ENCODE data around the gene CCDC97. TPM values are rescaled to one million over a fixed set of nuclear protein-coding genes. Genes with fewer than 3 reads are reported as not detected.

CCDC97 gene
- polyA plus RNA-seq (2012; rRNA removed), result 8.7 and 9.6 TPM in 2 replicates
- 5.3 and 6.8 TPM in 2 replicates for polyA plus RNA-seq (2012; cell fraction: cytosol; rRNA removed)
- polyA plus RNA-seq (2012; cell fraction: nucleus; rRNA removed), result 11.7 and 13.7 TPM in 2 replicates

DNA sequence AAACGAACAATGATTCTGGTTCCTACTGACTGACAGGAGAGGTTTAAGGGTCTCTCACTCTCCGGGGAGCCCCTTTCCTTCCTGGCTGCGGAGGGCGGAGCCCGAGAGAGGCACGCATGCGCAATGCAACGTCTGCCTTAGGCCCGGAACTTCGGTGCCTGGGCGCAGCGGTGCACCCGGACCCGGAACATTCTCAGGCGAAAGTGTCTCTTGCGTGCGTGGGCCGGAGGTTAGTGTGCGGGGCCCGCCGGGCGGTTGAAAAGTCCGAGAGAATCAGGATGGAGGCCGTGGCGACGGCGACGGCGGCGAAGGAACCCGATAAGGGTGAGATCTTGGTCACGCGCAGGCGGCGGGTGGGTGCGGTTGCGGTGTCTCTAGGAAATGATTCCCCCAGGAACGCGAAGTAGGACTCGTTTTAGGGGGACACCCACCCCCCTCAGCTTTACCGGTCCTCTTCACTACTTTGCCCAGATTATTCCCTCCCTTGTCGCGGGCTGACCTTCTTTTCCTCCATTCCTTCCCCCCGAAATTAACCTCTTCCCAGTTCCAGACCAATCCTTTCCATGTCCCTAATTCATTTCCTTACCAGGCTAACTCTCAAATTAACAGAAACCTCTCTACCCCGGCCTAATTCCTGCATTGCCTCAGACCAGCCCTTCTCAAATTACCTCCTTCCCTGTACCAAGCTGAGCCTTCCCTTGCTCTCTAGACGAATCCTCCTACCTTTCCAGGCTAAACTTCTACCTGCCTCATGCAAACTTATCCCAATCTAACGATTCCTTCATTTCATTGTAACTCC lies at the start of gene CCDC97:
Gene CCDC97, plus strand, starts transcription at position 140 of the 799 bp plus-strand sequence. Its CDS starts 139 bp downstream, at position 279.
- CTCF ChIA-PET, result interaction anchor here (0.7 to 3.3 kb wide), 5 partner anchors 9 to 197 kb away, joined by 3 to 13 read pairs (median 3); no protein-coding TSS in a partner anchor
- 1% methylated on average over 44 of the region's 47 CpGs for WGBS (ENCODE audit: low lambda C conversion rate)
- DNase-seq, result peak; percentile 94
- Histone ChIP-seq H4K20me1 (ENCODE audit: insufficient read depth) (no peaks in the 10 kb centered on the region; the same call in 1 of the 2 replicates), H3F3A (replicated peaks; ENCODE audit: insufficient read depth) (peaks cover 83% of the 10 kb centered on the region), H3K36me3 (replicated peaks in 1 of 2; ENCODE audit: control insufficient read depth in 1 of 2, insufficient read depth in 2 of 2, low read length in 1 of 2) (peaks cover 35 to 49% of the 10 kb centered on the region in 2 experiments), H3K4me3 (ENCODE audit: low read depth in 2 of 2, low read length in 1 of 2) (peak within 1 kb of the TSS; percentile 69 to 80), H3K9ac (peak within 1 kb of the TSS; percentile 93), H3K27ac (ENCODE audit: low read depth in 2 of 2, low read length in 1 of 2) (peak within 1 kb of the TSS; percentile 95), H3K27me3 (ENCODE audit: insufficient read depth) (no peaks in the 10 kb centered on the region), H3K79me2 (ENCODE audit: insufficient read depth) (peaks cover 50% of the 10 kb centered on the region), H3K4me1 (ENCODE audit: control insufficient read depth in 1 of 2, insufficient read depth in 2 of 2, low read depth in 1 of 2, low read length in 1 of 2) (peaks cover 14 to 19% of the 10 kb centered on the region in 2 experiments; a peak in 3 of 4 replicates), H3K9me3 (no peaks in the 10 kb centered on the region), H2AFZ (ENCODE audit: low read depth) (peak within 1 kb of the TSS; percentile 61; the same call in 1 of the 2 replicates), H3K9me2 (no peaks in the 10 kb centered on the region), H3K4me2 (peak within 1 kb of the TSS; percentile 96)
- POLR2A ChIA-PET, result interaction anchor here (1.4 kb wide), 1 partner anchor 14 kb away, joined by 5 read pairs; no protein-coding TSS in a partner anchor
- TF ChIP-seq, protein P1, sequence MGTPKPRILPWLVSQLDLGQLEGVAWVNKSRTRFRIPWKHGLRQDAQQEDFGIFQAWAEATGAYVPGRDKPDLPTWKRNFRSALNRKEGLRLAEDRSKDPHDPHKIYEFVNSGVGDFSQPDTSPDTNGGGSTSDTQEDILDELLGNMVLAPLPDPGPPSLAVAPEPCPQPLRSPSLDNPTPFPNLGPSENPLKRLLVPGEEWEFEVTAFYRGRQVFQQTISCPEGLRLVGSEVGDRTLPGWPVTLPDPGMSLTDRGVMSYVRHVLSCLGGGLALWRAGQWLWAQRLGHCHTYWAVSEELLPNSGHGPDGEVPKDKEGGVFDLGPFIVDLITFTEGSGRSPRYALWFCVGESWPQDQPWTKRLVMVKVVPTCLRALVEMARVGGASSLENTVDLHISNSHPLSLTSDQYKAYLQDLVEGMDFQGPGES (IDR thresholded peaks at IDR 0.05; ENCODE audit: low read depth, low read length), result no peak
- TF ChIP-seq YY1 (IDR thresholded peaks at IDR 0.05; ENCODE audit: low read depth) (peak; percentile 63), RFX5 (IDR thresholded peaks at IDR 0.05; ENCODE audit: low read length) (no peak), TAF1 (IDR thresholded peaks at IDR 0.05; ENCODE audit: borderline replicate concordance, low read depth, low read length) (peak; percentile 77; the same call in 1 of the 2 replicates), SIN3A (IDR thresholded peaks at IDR 0.05; ENCODE audit: borderline replicate concordance, low read depth, low read length) (peak; percentile 78; the same call in 1 of the 2 replicates), EP300 (IDR thresholded peaks at IDR 0.05; ENCODE audit: borderline replicate concordance in 1 of 2, low read depth in 1 of 2, low read length in 1 of 2) (peak in 1 of 2 experiments; percentile 49; a peak in 1 of 4 replicates), NFIC (IDR thresholded peaks at IDR 0.05; ENCODE audit: borderline replicate concordance) (0 out of 2 replicates have a peak, but pooled peaks have one; percentile 15), NRF1 (IDR thresholded peaks at IDR 0.05; ENCODE audit: low read depth, low read length) (peak; percentile 85), ELF1 (IDR thresholded peaks at IDR 0.05) (peak; percentile 72), RAD21 (IDR thresholded peaks at IDR 0.05; ENCODE audit: low read length) (no peak), FOSL2 (IDR thresholded peaks at IDR 0.05; ENCODE audit: borderline replicate concordance, low read depth) (peak; percentile 23; the same call in 1 of the 2 replicates), SMC3 (IDR thresholded peaks at IDR 0.05; ENCODE audit: low read depth, low read length) (0 out of 2 replicates have a peak, but pooled peaks have one; percentile 5), MEF2A (IDR thresholded peaks at IDR 0.05; ENCODE audit: borderline replicate concordance, low read depth) (peak; percentile 25; the same call in 1 of the 2 replicates), TCF12 (IDR thresholded peaks at IDR 0.05) (peak; percentile 45; the same call in 1 of the 2 replicates), RCOR1 (IDR thresholded peaks at IDR 0.05; ENCODE audit: low read length) (no peak)
- TF ChIP-seq, protein P2, sequence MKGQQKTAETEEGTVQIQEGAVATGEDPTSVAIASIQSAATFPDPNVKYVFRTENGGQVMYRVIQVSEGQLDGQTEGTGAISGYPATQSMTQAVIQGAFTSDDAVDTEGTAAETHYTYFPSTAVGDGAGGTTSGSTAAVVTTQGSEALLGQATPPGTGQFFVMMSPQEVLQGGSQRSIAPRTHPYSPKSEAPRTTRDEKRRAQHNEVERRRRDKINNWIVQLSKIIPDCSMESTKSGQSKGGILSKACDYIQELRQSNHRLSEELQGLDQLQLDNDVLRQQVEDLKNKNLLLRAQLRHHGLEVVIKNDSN (IDR thresholded peaks at IDR 0.05; ENCODE audit: borderline replicate concordance, low read depth), result peak; percentile 66
- TF ChIP-seq, protein P3, sequence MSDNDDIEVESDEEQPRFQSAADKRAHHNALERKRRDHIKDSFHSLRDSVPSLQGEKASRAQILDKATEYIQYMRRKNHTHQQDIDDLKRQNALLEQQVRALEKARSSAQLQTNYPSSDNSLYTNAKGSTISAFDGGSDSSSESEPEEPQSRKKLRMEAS (IDR thresholded peaks at IDR 0.05; ENCODE audit: low read depth), result peak; percentile 79
- TF ChIP-seq, protein P4, sequence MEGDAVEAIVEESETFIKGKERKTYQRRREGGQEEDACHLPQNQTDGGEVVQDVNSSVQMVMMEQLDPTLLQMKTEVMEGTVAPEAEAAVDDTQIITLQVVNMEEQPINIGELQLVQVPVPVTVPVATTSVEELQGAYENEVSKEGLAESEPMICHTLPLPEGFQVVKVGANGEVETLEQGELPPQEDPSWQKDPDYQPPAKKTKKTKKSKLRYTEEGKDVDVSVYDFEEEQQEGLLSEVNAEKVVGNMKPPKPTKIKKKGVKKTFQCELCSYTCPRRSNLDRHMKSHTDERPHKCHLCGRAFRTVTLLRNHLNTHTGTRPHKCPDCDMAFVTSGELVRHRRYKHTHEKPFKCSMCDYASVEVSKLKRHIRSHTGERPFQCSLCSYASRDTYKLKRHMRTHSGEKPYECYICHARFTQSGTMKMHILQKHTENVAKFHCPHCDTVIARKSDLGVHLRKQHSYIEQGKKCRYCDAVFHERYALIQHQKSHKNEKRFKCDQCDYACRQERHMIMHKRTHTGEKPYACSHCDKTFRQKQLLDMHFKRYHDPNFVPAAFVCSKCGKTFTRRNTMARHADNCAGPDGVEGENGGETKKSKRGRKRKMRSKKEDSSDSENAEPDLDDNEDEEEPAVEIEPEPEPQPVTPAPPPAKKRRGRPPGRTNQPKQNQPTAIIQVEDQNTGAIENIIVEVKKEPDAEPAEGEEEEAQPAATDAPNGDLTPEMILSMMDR (IDR thresholded peaks at IDR 0.05), result no peak
- TF ChIP-seq, protein P5, sequence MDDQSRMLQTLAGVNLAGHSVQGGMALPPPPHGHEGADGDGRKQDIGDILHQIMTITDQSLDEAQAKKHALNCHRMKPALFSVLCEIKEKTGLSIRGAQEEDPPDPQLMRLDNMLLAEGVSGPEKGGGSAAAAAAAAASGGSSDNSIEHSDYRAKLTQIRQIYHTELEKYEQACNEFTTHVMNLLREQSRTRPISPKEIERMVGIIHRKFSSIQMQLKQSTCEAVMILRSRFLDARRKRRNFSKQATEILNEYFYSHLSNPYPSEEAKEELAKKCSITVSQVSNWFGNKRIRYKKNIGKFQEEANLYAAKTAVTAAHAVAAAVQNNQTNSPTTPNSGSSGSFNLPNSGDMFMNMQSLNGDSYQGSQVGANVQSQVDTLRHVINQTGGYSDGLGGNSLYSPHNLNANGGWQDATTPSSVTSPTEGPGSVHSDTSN (IDR thresholded peaks at IDR 0.05), result peak; percentile 52; the same call in 1 of the 2 replicates
- TF ChIP-seq, protein P6, sequence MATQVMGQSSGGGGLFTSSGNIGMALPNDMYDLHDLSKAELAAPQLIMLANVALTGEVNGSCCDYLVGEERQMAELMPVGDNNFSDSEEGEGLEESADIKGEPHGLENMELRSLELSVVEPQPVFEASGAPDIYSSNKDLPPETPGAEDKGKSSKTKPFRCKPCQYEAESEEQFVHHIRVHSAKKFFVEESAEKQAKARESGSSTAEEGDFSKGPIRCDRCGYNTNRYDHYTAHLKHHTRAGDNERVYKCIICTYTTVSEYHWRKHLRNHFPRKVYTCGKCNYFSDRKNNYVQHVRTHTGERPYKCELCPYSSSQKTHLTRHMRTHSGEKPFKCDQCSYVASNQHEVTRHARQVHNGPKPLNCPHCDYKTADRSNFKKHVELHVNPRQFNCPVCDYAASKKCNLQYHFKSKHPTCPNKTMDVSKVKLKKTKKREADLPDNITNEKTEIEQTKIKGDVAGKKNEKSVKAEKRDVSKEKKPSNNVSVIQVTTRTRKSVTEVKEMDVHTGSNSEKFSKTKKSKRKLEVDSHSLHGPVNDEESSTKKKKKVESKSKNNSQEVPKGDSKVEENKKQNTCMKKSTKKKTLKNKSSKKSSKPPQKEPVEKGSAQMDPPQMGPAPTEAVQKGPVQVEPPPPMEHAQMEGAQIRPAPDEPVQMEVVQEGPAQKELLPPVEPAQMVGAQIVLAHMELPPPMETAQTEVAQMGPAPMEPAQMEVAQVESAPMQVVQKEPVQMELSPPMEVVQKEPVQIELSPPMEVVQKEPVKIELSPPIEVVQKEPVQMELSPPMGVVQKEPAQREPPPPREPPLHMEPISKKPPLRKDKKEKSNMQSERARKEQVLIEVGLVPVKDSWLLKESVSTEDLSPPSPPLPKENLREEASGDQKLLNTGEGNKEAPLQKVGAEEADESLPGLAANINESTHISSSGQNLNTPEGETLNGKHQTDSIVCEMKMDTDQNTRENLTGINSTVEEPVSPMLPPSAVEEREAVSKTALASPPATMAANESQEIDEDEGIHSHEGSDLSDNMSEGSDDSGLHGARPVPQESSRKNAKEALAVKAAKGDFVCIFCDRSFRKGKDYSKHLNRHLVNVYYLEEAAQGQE (IDR thresholded peaks at IDR 0.05; ENCODE audit: low read depth, low read length), result 0 out of 2 replicates have a peak, but pooled peaks have one; percentile 20
- TF ChIP-seq, protein P7, sequence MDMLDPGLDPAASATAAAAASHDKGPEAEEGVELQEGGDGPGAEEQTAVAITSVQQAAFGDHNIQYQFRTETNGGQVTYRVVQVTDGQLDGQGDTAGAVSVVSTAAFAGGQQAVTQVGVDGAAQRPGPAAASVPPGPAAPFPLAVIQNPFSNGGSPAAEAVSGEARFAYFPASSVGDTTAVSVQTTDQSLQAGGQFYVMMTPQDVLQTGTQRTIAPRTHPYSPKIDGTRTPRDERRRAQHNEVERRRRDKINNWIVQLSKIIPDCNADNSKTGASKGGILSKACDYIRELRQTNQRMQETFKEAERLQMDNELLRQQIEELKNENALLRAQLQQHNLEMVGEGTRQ (IDR thresholded peaks at IDR 0.05; ENCODE audit: borderline replicate concordance, low read depth, low read length), result 0 out of 2 replicates have a peak, but pooled peaks have one; percentile 7

Measured in SK-N-SH (cell line).